Measurements from ENCODE around the gene ZC2HC1B. TPM values are rescaled to one million over a fixed set of nuclear protein-coding genes. Genes with fewer than 3 reads are reported as not detected.

Gene ZC2HC1B
- polyA plus RNA-seq, 1 of the 3 experiments (the other 2 are of a cell fraction): not detected

- H3K36me3 ChIP-seq (replicated peaks in 1 of 2; ENCODE audit: control insufficient read depth in 1 of 2, insufficient read depth in 2 of 2, low read length in 1 of 2): peaks cover 62 to 64% of the 10 kb centered on the region in 2 experiments
These were observed 503 bp upstream of the ZC2HC1B start for GRCh38 chr6:143863771-143864170.

GRCh38 chr6:143867236-143867635 lies 3.0 kb downstream of the ZC2HC1B start:
- H3K9me3 ChIP-seq: no peaks in the 10 kb centered on the region
- no peaks in the 10 kb centered on the region for H3K79me2 ChIP-seq (ENCODE audit: insufficient read depth)
- H3K27me3 ChIP-seq (ENCODE audit: insufficient read depth): no peaks in the 10 kb centered on the region
- no peaks in the 10 kb centered on the region for H3K9me2 ChIP-seq
- no peak overlapping the region for H3K9ac ChIP-seq
- no peaks in the 10 kb centered on the region for H4K20me1 ChIP-seq (ENCODE audit: insufficient read depth)
- no peak overlapping the region for H3K4me3 ChIP-seq (ENCODE audit: low read depth in 2 of 2, low read length in 1 of 2)
- H3F3A ChIP-seq (replicated peaks; ENCODE audit: insufficient read depth): peaks cover 9% of the 10 kb centered on the region
- H3K4me2 ChIP-seq: no peak overlapping the region
- H3K4me1 ChIP-seq (ENCODE audit: control insufficient read depth in 1 of 2, insufficient read depth in 2 of 2, low read depth in 1 of 2, low read length in 1 of 2): no peaks in the 10 kb centered on the region
- CTCF ChIA-PET: no interaction called here
- H2AFZ ChIP-seq (ENCODE audit: low read depth): no peak overlapping the region
- H3K36me3 ChIP-seq (replicated peaks in 1 of 2; ENCODE audit: control insufficient read depth in 1 of 2, insufficient read depth in 2 of 2, low read length in 1 of 2): peaks cover 32% of the 10 kb centered on the region in 2 experiments
- POLR2A ChIA-PET: no interaction called here
- DNase-seq: no peak
- no peak overlapping the region for H3K27ac ChIP-seq (ENCODE audit: low read depth in 2 of 2, low read length in 1 of 2)
- TF ChIP-seq MXI1 (IDR thresholded peaks at IDR 0.05; ENCODE audit: low read depth, low read length) (no peak), PBX3 (IDR thresholded peaks at IDR 0.05) (no peak), RFX5 (IDR thresholded peaks at IDR 0.05; ENCODE audit: low read length) (no peak), RCOR1 (IDR thresholded peaks at IDR 0.05; ENCODE audit: low read length) (no peak), POLR2AphosphoS5 (IDR thresholded peaks at IDR 0.05; ENCODE audit: low read depth, low read length) (no peak), YY1 (IDR thresholded peaks at IDR 0.05; ENCODE audit: low read depth) (no peak), GATA2 (CRISPR knock-in tag; IDR thresholded peaks at IDR 0.05) (no peak), EZH2phosphoT487 (IDR thresholded peaks at IDR 0.05; ENCODE audit: borderline replicate concordance, low read depth) (no peak), MAX (IDR thresholded peaks at IDR 0.05; ENCODE audit: low read depth) (no peak), TAF1 (IDR thresholded peaks at IDR 0.05; ENCODE audit: borderline replicate concordance, low read depth, low read length) (no peak), REST (IDR thresholded peaks at IDR 0.05; ENCODE audit: low read depth, low read length) (no peak)

More at GRCh38 chr6:143863771-143864170, 503 bp upstream of the ZC2HC1B start:
- WGBS (ENCODE audit: low lambda C conversion rate): 94% methylated on average over 2 of the region's 2 CpGs
- DNase-seq: no peak
- Histone ChIP-seq H3K27ac (ENCODE audit: low read depth in 2 of 2, low read length in 1 of 2) (no peak overlapping the region), H4K20me1 (ENCODE audit: insufficient read depth) (no peaks in the 10 kb centered on the region), H3K4me3 (ENCODE audit: low read depth in 2 of 2, low read length in 1 of 2) (no peak overlapping the region), H2AFZ (ENCODE audit: low read depth) (no peak overlapping the region), H3K79me2 (ENCODE audit: insufficient read depth) (0 out of 2 replicates have a peak, but pooled peaks cover 2% of the 10 kb centered on the region), H3K4me1 (ENCODE audit: control insufficient read depth in 1 of 2, insufficient read depth in 2 of 2, low read depth in 1 of 2, low read length in 1 of 2) (no peaks in the 10 kb centered on the region), H3K9me3 (no peaks in the 10 kb centered on the region), H3F3A (replicated peaks; ENCODE audit: insufficient read depth) (peaks cover 9% of the 10 kb centered on the region), H3K9ac (no peak overlapping the region), H3K27me3 (ENCODE audit: insufficient read depth) (no peaks in the 10 kb centered on the region), H3K4me2 (no peak overlapping the region), H3K9me2 (no peaks in the 10 kb centered on the region)
- TF ChIP-seq MEF2A (IDR thresholded peaks at IDR 0.05; ENCODE audit: borderline replicate concordance, low read depth) (no peak), RXRA (IDR thresholded peaks at IDR 0.05; ENCODE audit: borderline replicate concordance, low read depth) (no peak), EZH2phosphoT487 (IDR thresholded peaks at IDR 0.05; ENCODE audit: borderline replicate concordance, low read depth) (no peak), CHD2 (IDR thresholded peaks at IDR 0.05; ENCODE audit: low read length, partially characterized antibody) (no peak), TCF12 (IDR thresholded peaks at IDR 0.05) (no peak), POLR2AphosphoS5 (IDR thresholded peaks at IDR 0.05; ENCODE audit: low read depth, low read length) (no peak), FOXJ3 (CRISPR knock-in tag; IDR thresholded peaks at IDR 0.05) (no peak), MAX (IDR thresholded peaks at IDR 0.05; ENCODE audit: low read depth) (no peak), NFIC (IDR thresholded peaks at IDR 0.05; ENCODE audit: borderline replicate concordance) (no peak), FOSL2 (IDR thresholded peaks at IDR 0.05; ENCODE audit: borderline replicate concordance, low read depth) (no peak), FOXM1 (IDR thresholded peaks at IDR 0.05; ENCODE audit: low read depth) (no peak), RCOR1 (IDR thresholded peaks at IDR 0.05; ENCODE audit: low read length) (no peak), ELF1 (IDR thresholded peaks at IDR 0.05) (no peak), TAF1 (IDR thresholded peaks at IDR 0.05; ENCODE audit: borderline replicate concordance, low read depth, low read length) (no peak), NRF1 (IDR thresholded peaks at IDR 0.05; ENCODE audit: low read depth, low read length) (no peak), SIN3A (IDR thresholded peaks at IDR 0.05; ENCODE audit: borderline replicate concordance, low read depth, low read length) (no peak), RAD21 (IDR thresholded peaks at IDR 0.05; ENCODE audit: low read length) (no peak), ZBTB33 (IDR thresholded peaks at IDR 0.05; ENCODE audit: borderline replicate concordance, low read depth) (no peak), MXI1 (IDR thresholded peaks at IDR 0.05; ENCODE audit: low read depth, low read length) (no peak)
- CTCF ChIA-PET: no interaction called here
- POLR2A ChIA-PET: no interaction called here
